Mesendoderm (in vitro differentiated cells): Measurements from ENCODE around the gene RASSF10.
A peak's percentile ranks its signal among the peaks of the same experiment; 100 is the strongest.

ENCODE experiments used
- DNase-seq: peaks from one replicate; pipeline ENCODE4 v3.0.0; 2013
- H2AK5ac ChIP-seq: 2 replicates; pipeline ENCODE4 v1.6.1; 2013; ENCODE audit warnings: low read length, inconsistent platforms
- H2BK120ac ChIP-seq: 2 replicates; pipeline ENCODE4 v1.6.1; 2013; ENCODE audit warnings: low read depth, mild to moderate bottlenecking, low read length, moderate library complexity, mixed read lengths
- H2BK15ac ChIP-seq: replicated peaks from 2 replicates; pipeline ENCODE4 v1.6.1; 2013; ENCODE audit warnings: low read depth, mild to moderate bottlenecking, moderate library complexity
- H2BK5ac ChIP-seq: 2 replicates; pipeline ENCODE4 v1.6.1; 2013; ENCODE audit warnings: low read length, inconsistent platforms
- H3K18ac ChIP-seq: 2 replicates; pipeline ENCODE4 v1.6.1; 2013; ENCODE audit warnings: mild to moderate bottlenecking, low read length, mixed read lengths
- H3K23ac ChIP-seq: one replicate; pipeline ENCODE4 v1.6.1; 2013; ENCODE audit warnings: low read length
- H3K27ac ChIP-seq: 2 replicates; pipeline ENCODE4 v1.5.1; 2013; ENCODE audit warnings: low read depth, mild to moderate bottlenecking, inconsistent platforms, low read length, moderate library complexity
- H3K27me3 ChIP-seq: 2 replicates; pipeline ENCODE4 v1.6.1; 2013; ENCODE audit warnings: low read length, control low read depth, mild to moderate bottlenecking, inconsistent platforms; ENCODE audit not compliant: insufficient read depth, poor library complexity
- H3K36me3 ChIP-seq: 2 replicates; pipeline ENCODE4 v1.6.1; 2013; ENCODE audit warnings: low read length, inconsistent platforms; ENCODE audit not compliant: control insufficient read depth, insufficient read depth
- H3K4ac ChIP-seq: one replicate; pipeline ENCODE4 v1.6.1; 2013; ENCODE audit warnings: low read depth, mild to moderate bottlenecking, low read length, moderate library complexity
- H3K4me1 ChIP-seq: 2 replicates; pipeline ENCODE4 v1.6.1; 2013; ENCODE audit warnings: low read depth, low read length, inconsistent platforms; ENCODE audit not compliant: control insufficient read depth
- H3K4me2 ChIP-seq: 2 replicates; pipeline ENCODE4 v1.6.1; 2013; ENCODE audit warnings: low read length
- H3K4me3 ChIP-seq: 2 replicates; pipeline ENCODE4 v1.5.1; 2013; ENCODE audit warnings: mild to moderate bottlenecking, low read length
- H3K56ac ChIP-seq: one replicate; pipeline ENCODE4 v1.6.1; 2013; ENCODE audit warnings: low read length
- H3K79me1 ChIP-seq: 2 replicates; pipeline ENCODE4 v1.6.1; 2013; ENCODE audit warnings: low read length, inconsistent platforms
- H3K79me2 ChIP-seq: 2 replicates; pipeline ENCODE4 v1.6.1; 2013; ENCODE audit warnings: mild to moderate bottlenecking, low read length; ENCODE audit not compliant: control insufficient read depth, insufficient read depth
- H3K9ac ChIP-seq: 2 replicates; pipeline ENCODE4 v1.6.1; 2013; ENCODE audit warnings: low read length, inconsistent platforms
- H4K5ac ChIP-seq: one replicate; pipeline ENCODE4 v1.6.1; 2013; ENCODE audit warnings: low read length
- H4K8ac ChIP-seq: one replicate; pipeline ENCODE4 v1.6.1; 2013; ENCODE audit warnings: low read depth, mild to moderate bottlenecking, control low read depth, low read length, moderate library complexity
- WGBS: extraction: QIAGEN DNeasy Blood & Tissue Kit; methylation state at CpG from one replicate; pipeline ENCODE4 v1.1.7; 2013; ENCODE audit warnings: low lambda C conversion rate, missing lambda C conversion rate; ENCODE audit not compliant: insufficient coverage; ENCODE audit errors: extremely low coverage; 5-methylcytosine and 5-hydroxymethylcytosine counted together

RASSF10 gene

GRCh38 chr11:12964650-12965049, 44.5 kb upstream of the RASSF10 start:
- Histone ChIP-seq H3K27me3 (no peaks in the 10 kb centered on the region), H3K4me2 (no peak overlapping the region), H2BK120ac (no peak overlapping the region), H4K8ac (no peak overlapping the region), H3K56ac (no peak overlapping the region), H3K18ac (no peak overlapping the region), H2AK5ac (no peak overlapping the region), H3K79me2 (no peaks in the 10 kb centered on the region), H3K36me3 (no peaks in the 10 kb centered on the region), H3K79me1 (no peaks in the 10 kb centered on the region), H4K5ac (no peak overlapping the region), H3K27ac (no peak overlapping the region), H2BK5ac (no peak overlapping the region), H2BK15ac (no peak overlapping the region), H3K4me1 (peaks cover 2% of the 10 kb centered on the region), H3K9ac (no peak overlapping the region), H3K4ac (no peak overlapping the region), H3K23ac (no peak overlapping the region), H3K4me3 (no peak overlapping the region)
- DNase-seq = no peak
- no CpG with 5 or more reads among the region's 7 CpGs for WGBS

- H3K36me3 ChIP-seq = no peaks in the 10 kb centered on the region
- H2AK5ac ChIP-seq = peak overlapping the region; percentile 11
- H4K5ac ChIP-seq = no peak overlapping the region
- no peak overlapping the region for H3K56ac ChIP-seq
- no peak overlapping the region for H3K27ac ChIP-seq
- no CpG with 5 or more reads among the region's 5 CpGs for WGBS
- H2BK5ac ChIP-seq = no peak overlapping the region
- no peak for DNase-seq
- no peaks in the 10 kb centered on the region for H3K79me1 ChIP-seq
- H3K4me2 ChIP-seq = no peak overlapping the region
- H3K9ac ChIP-seq = no peak overlapping the region
- no peak overlapping the region for H3K23ac ChIP-seq
- no peak overlapping the region for H4K8ac ChIP-seq
- H3K4ac ChIP-seq = no peak overlapping the region
- H3K27me3 ChIP-seq = no peaks in the 10 kb centered on the region
- H2BK120ac ChIP-seq = no peak overlapping the region
- H3K79me2 ChIP-seq = no peaks in the 10 kb centered on the region
- no peak overlapping the region for H3K4me3 ChIP-seq
- no peak overlapping the region for H2BK15ac ChIP-seq
- H3K18ac ChIP-seq = no peak overlapping the region
- peaks cover 2% of the 10 kb centered on the region for H3K4me1 ChIP-seq
These were observed 43.1 kb upstream of the RASSF10 start for GRCh38 chr11:12966002-12966401.

GRCh38 chr11:12968101-12968500, 41.0 kb upstream of the RASSF10 start:
- H4K5ac ChIP-seq = no peak overlapping the region

GRCh38 chr11:12968826-12969225, 40.3 kb upstream of the RASSF10 start:
- H3K4me3 ChIP-seq = no peak overlapping the region
- no peak overlapping the region for H3K56ac ChIP-seq
- no peak overlapping the region for H2BK15ac ChIP-seq
- no peak for DNase-seq
- H2BK5ac ChIP-seq = no peak overlapping the region
- no peak overlapping the region for H4K8ac ChIP-seq
- WGBS = no CpG with 5 or more reads among the region's 6 CpGs
- H3K79me1 ChIP-seq = no peaks in the 10 kb centered on the region
- no peak overlapping the region for H3K27ac ChIP-seq
- H2AK5ac ChIP-seq = no peak overlapping the region
- no peaks in the 10 kb centered on the region for H3K36me3 ChIP-seq
- H3K9ac ChIP-seq = no peak overlapping the region
- H3K4me2 ChIP-seq = no peak overlapping the region
- H3K4ac ChIP-seq = no peak overlapping the region
- peaks cover 2% of the 10 kb centered on the region for H3K4me1 ChIP-seq
- H3K23ac ChIP-seq = no peak overlapping the region
- no peaks in the 10 kb centered on the region for H3K27me3 ChIP-seq
- H3K79me2 ChIP-seq = no peaks in the 10 kb centered on the region
- no peak overlapping the region for H4K5ac ChIP-seq
- no peak overlapping the region for H2BK120ac ChIP-seq
- no peak overlapping the region for H3K18ac ChIP-seq

More at GRCh38 chr11:12968101-12968500, 41.0 kb upstream of the RASSF10 start:
- Histone ChIP-seq H4K8ac (no peak overlapping the region), H3K23ac (no peak overlapping the region), H2BK15ac (no peak overlapping the region), H3K18ac (no peak overlapping the region), H2BK5ac (no peak overlapping the region), H3K4me1 (peaks cover 2% of the 10 kb centered on the region), H3K79me2 (no peaks in the 10 kb centered on the region), H3K4me3 (no peak overlapping the region), H3K9ac (no peak overlapping the region), H3K79me1 (no peaks in the 10 kb centered on the region), H3K36me3 (no peaks in the 10 kb centered on the region), H3K56ac (no peak overlapping the region), H3K4ac (no peak overlapping the region), H2AK5ac (no peak overlapping the region), H3K27ac (no peak overlapping the region), H3K27me3 (no peaks in the 10 kb centered on the region), H3K4me2 (no peak overlapping the region), H2BK120ac (no peak overlapping the region)
- WGBS = no CpG with 5 or more reads among the region's 1 CpG
- no peak for DNase-seq

- no peak overlapping the region for H4K5ac ChIP-seq
- no CpG with 5 or more reads among the region's 1 CpG for WGBS
- H3K18ac ChIP-seq = no peak overlapping the region
- no peaks in the 10 kb centered on the region for H3K79me2 ChIP-seq
- H3K4me2 ChIP-seq = no peak overlapping the region
- H2BK5ac ChIP-seq = no peak overlapping the region
- H3K4me3 ChIP-seq = no peak overlapping the region
- no peaks in the 10 kb centered on the region for H3K36me3 ChIP-seq
- H2BK15ac ChIP-seq = no peak overlapping the region
- no peak overlapping the region for H3K23ac ChIP-seq
- H2BK120ac ChIP-seq = no peak overlapping the region
- DNase-seq = no peak
- no peak overlapping the region for H2AK5ac ChIP-seq
- no peaks in the 10 kb centered on the region for H3K27me3 ChIP-seq
- peaks cover 2% of the 10 kb centered on the region for H3K4me1 ChIP-seq
- H3K4ac ChIP-seq = no peak overlapping the region
- H3K56ac ChIP-seq = no peak overlapping the region
- H3K27ac ChIP-seq = no peak overlapping the region
- no peaks in the 10 kb centered on the region for H3K79me1 ChIP-seq
- H3K9ac ChIP-seq = no peak overlapping the region
- H4K8ac ChIP-seq = no peak overlapping the region
These were observed 37.2 kb upstream of the RASSF10 start for GRCh38 chr11:12971955-12972354.

GRCh38 chr11:12973528-12974181, 35.5 kb upstream of the RASSF10 start:
- Histone ChIP-seq H3K4me1 (no peaks in the 10 kb centered on the region), H2BK15ac (no peak overlapping the region), H3K4ac (no peak overlapping the region), H3K27me3 (no peaks in the 10 kb centered on the region), H3K36me3 (no peaks in the 10 kb centered on the region), H3K9ac (no peak overlapping the region), H2BK120ac (no peak overlapping the region), H3K23ac (no peak overlapping the region), H3K79me1 (no peaks in the 10 kb centered on the region), H4K8ac (no peak overlapping the region), H3K56ac (no peak overlapping the region), H3K18ac (no peak overlapping the region), H3K27ac (no peak overlapping the region), H4K5ac (no peak overlapping the region), H3K79me2 (no peaks in the 10 kb centered on the region), H2BK5ac (no peak overlapping the region), H3K4me3 (no peak overlapping the region), H2AK5ac (no peak overlapping the region), H3K4me2 (no peak overlapping the region)
- DNase-seq = no peak
- WGBS = no CpG with 5 or more reads among the region's 1 CpG
